T-cell (primary cell): ENCODE measurements around the gene DOHH. TPM values are rescaled to one million over a fixed set of nuclear protein-coding genes. Genes with fewer than 3 reads are reported as not detected.

Experiments
- ATAC-seq, 4 experiments: fragments of 200-7000 bp in 3 of 4; fragments of 150-1000 bp in 1 of 4; cut with Tn5 transposase; replicated peaks in 1 of 4; 1 replicate in 3 of 4; 2 replicates in 1 of 4; pipeline ENCODE4 v1.10.0; 2021; ENCODE audit warnings: moderate library complexity in 3 of 4, mild to moderate bottlenecking in 2 of 4, moderate number of reproducible peaks in 1 of 4
- CTCF ChIA-PET, 2 donors: fragments of 300-600 bp; sonication (Branson Sonifier 250); formaldehyde crosslinking; loops; one replicate each; lab custom pipeline; 2022; ENCODE audit warnings: antibody characterized with exemption in 2 of 2; lab: Charles Lee
- POLR2A ChIA-PET, 2 donors: fragments of 300-600 bp; sonication (Branson Sonifier 250); formaldehyde crosslinking; loops; one replicate each; lab custom pipeline; 2022; ENCODE audit warnings: antibody characterized with exemption in 2 of 2; lab: Charles Lee
- DNase-seq, 35 experiments: peaks; one replicate each; pipeline versions ENCODE4 v3.0.0 to v3.0.0-alpha.2; 2013 to 2023
- H3K27ac ChIP-seq: one replicate; pipeline ENCODE4 v1.5.1; 2013; ENCODE audit warnings: low read length
- H3K27me3 ChIP-seq, 2 experiments: replicated peaks in 1 of 2; 1 replicate in 1 of 2; 2 replicates in 1 of 2; pipeline versions ENCODE4 v1.6.1 to v1.7.0; 2013; ENCODE audit warnings: low read length in 1 of 2, mixed read lengths in 1 of 2; ENCODE audit not compliant: control insufficient read depth in 2 of 2, insufficient read depth in 2 of 2; ENCODE audit errors: extremely low read depth in 1 of 2
- H3K36me3 ChIP-seq, 2 donors: 1 replicate in 1 of 2; 2 replicates in 1 of 2; pipeline versions ENCODE4 v1.6.1 to v1.7.0; 2013; ENCODE audit warnings: low read length in 1 of 2; ENCODE audit not compliant: control insufficient read depth in 2 of 2, insufficient read depth in 1 of 2; ENCODE audit errors: extremely low read depth in 1 of 2
- H3K4me1 ChIP-seq, 2 experiments: 1 replicate in 1 of 2; 2 replicates in 1 of 2; pipeline versions ENCODE4 v1.6.1 to v1.7.0; 2013; ENCODE audit warnings: low read length in 2 of 2, mixed read lengths in 1 of 2; ENCODE audit not compliant: insufficient read depth in 2 of 2, control insufficient read depth in 1 of 2; ENCODE audit errors: extremely low read depth in 1 of 2
- H3K4me3 ChIP-seq, 2 donors: 1 replicate in 1 of 2; 2 replicates in 1 of 2; pipeline versions ENCODE4 v1.5.1 to v1.7.0; 2013; ENCODE audit warnings: mild to moderate bottlenecking in 2 of 2, low read length in 1 of 2, moderate library complexity in 1 of 2; ENCODE audit not compliant: control insufficient read depth in 1 of 2; ENCODE audit errors: extremely low read depth in 1 of 2
- H3K9me3 ChIP-seq: 2 replicates; pipeline ENCODE4 v1.7.0; 2013
- H3K27ac Mint-ChIP-seq, 2 donors: one replicate each; pipeline ENCODE4 v1.8.0; 2020 to 2021; ENCODE audit warnings: mild to moderate bottlenecking in 2 of 2, mixed read lengths in 2 of 2
- H3K27me3 Mint-ChIP-seq, 2 donors: one replicate each; pipeline ENCODE4 v1.8.0; 2021 to 2022; ENCODE audit warnings: mixed read lengths in 2 of 2
- H3K36me3 Mint-ChIP-seq: one replicate; pipeline ENCODE4 v1.8.0; 2021; ENCODE audit warnings: mixed read lengths
- H3K4me1 Mint-ChIP-seq, 3 donors: one replicate each; pipeline ENCODE4 v1.8.0; 2020 to 2022; ENCODE audit warnings: mixed read lengths in 3 of 3, mild to moderate bottlenecking in 1 of 3
- H3K4me3 Mint-ChIP-seq, 3 donors: one replicate each; pipeline ENCODE4 v1.8.0; 2020 to 2022; ENCODE audit warnings: mild to moderate bottlenecking in 3 of 3, mixed read lengths in 3 of 3, moderate library complexity in 3 of 3
- H3K9me3 Mint-ChIP-seq, 3 donors: one replicate each; pipeline ENCODE4 v1.8.0; 2020 to 2022; ENCODE audit warnings: mixed read lengths in 3 of 3
- WGBS: methylation state at CpG from one replicate; pipeline ENCODE4 v1.1.5; 2013; ENCODE audit warnings: missing lambda C conversion rate; ENCODE audit not compliant: insufficient coverage; 5-methylcytosine and 5-hydroxymethylcytosine counted together
- total RNA-seq, 35 experiments: library from RNA in 6 of 35; stranded (reverse) in 6 of 35; fragments of 120-200 nt in 1 of 35; gene quantifications; one replicate each; pipeline versions ENCODE4 v1.2.1 to v1.2.4 and lab custom pipeline; 2013 to 2026

DOHH gene
- total RNA-seq, 5 donors from 2014 or later (not counting 1 experiment from before 2014, with no cell fraction given) = 5.0 to 12.3 (median 11.1) TPM

- H3K4me1 ChIP-seq = no peaks in the 10 kb centered on the region
- CTCF ChIA-PET = no interaction called here
- H3K36me3 ChIP-seq = peaks cover 9 to 30% of the 10 kb centered on the region in 2 donors
- H3K27ac Mint-ChIP-seq = no peak within 1 kb of the TSS
- ATAC-seq (no peak), DNase-seq (no peak)
- H3K36me3 Mint-ChIP-seq = peaks cover 19% of the 10 kb centered on the region
- WGBS = 88% methylated on average over 15 of the region's 28 CpGs
- peaks cover 0 to 3% (median 0%) of the 10 kb centered on the region in 3 donors for H3K9me3 Mint-ChIP-seq
- H3K27me3 ChIP-seq = no peaks in the 10 kb centered on the region
- POLR2A ChIA-PET = no interaction called here
- H3K27ac ChIP-seq = no peak within 1 kb of the TSS
- no peak within 1 kb of the TSS for H3K4me3 ChIP-seq
- no peaks in the 10 kb centered on the region for H3K9me3 ChIP-seq
- no peaks in the 10 kb centered on the region for H3K4me1 Mint-ChIP-seq
- H3K4me3 Mint-ChIP-seq = no peak within 1 kb of the TSS
- H3K27me3 Mint-ChIP-seq = no peaks in the 10 kb centered on the region
These were observed 38.7 kb upstream of the DOHH start, which contains the start of gene TEKTIP1 for GRCh38 chr19:3538965-3539755. Gene TEKTIP1 (plus strand): TSS chr19:3539174. CDS start chr19:3539178, 4 bp downstream.

- Mint-ChIP-seq H3K36me3 (peaks cover 23% of the 10 kb centered on the region), H3K4me1 (no peaks in the 10 kb centered on the region), H3K27ac (no peak overlapping the region), H3K4me3 (no peak overlapping the region), H3K9me3 (peaks cover 0 to 3% (median 0%) of the 10 kb centered on the region in 3 donors), H3K27me3 (no peaks in the 10 kb centered on the region)
- H3K27me3 ChIP-seq = no peaks in the 10 kb centered on the region
- no peak overlapping the region for H3K27ac ChIP-seq
- ChIA-PET POLR2A (no interaction called here), CTCF (no interaction called here)
- WGBS = 94% methylated on average over 19 of the region's 25 CpGs
- DNase-seq = no peak
- peaks cover 12 to 33% of the 10 kb centered on the region in 2 donors for H3K36me3 ChIP-seq
- H3K4me3 ChIP-seq = no peak overlapping the region
- ATAC-seq = no peak
- no peaks in the 10 kb centered on the region for H3K4me1 ChIP-seq
- no peaks in the 10 kb centered on the region for H3K9me3 ChIP-seq
These were observed 37.9 kb upstream of the DOHH start for GRCh38 chr19:3538258-3538929.

DNA sequence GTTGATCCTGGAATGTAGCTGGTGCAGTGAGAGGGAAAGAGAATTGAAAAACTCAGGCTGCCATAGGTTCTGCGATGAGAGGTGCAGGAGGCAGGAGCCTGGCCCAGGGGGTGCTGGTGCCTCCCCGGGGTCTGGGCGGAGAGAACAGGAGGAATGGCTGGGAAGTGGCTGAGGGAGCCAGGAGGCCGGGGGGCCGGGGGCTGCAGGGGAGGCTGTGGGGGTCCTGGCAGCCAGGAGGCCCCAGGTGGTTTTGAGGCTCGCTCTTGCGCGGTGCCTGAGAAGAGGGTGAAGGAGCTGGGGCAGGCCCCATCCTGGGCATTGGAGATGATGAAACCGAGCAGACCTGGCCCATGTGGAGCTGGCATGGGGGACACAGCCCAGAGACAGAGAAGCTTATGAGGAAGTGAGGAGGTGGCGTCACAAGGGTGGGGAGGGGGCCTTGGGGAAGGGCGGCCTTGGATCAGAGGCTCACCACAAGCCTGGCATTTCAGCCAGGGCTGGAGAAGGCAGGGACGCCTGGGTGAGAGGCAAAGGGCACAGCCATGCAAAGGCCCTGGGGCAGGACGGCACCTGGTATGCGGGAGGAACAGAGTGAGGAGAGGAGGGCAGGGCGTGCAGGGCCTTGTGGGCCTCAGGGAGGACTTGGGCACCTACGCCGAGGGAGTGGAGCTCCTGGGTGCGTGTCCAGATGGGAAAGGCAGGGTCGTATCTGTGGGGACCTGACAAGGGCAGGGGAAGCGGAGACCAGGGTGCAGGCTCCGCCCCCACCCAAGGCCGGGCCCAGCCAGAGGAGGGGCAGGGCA is 37.2 kb upstream of the DOHH start:
- H3K4me3 ChIP-seq = no peak overlapping the region
- H3K27me3 ChIP-seq = no peaks in the 10 kb centered on the region
- peaks cover 15 to 40% of the 10 kb centered on the region in 2 donors for H3K36me3 ChIP-seq
- peaks cover 23% of the 10 kb centered on the region for H3K36me3 Mint-ChIP-seq
- peaks cover 0 to 3% (median 0%) of the 10 kb centered on the region in 3 donors for H3K9me3 Mint-ChIP-seq
- no peak overlapping the region for H3K4me3 Mint-ChIP-seq
- WGBS = 92% methylated on average over 19 of the region's 22 CpGs
- no peaks in the 10 kb centered on the region for H3K9me3 ChIP-seq
- H3K27me3 Mint-ChIP-seq = no peaks in the 10 kb centered on the region
- ChIA-PET POLR2A (no interaction called here), CTCF (no interaction called here)
- DNase-seq (no peak), ATAC-seq (peak in 3 of 4 experiments; percentile 13 to 24 (median 18))
- no peak overlapping the region for H3K27ac Mint-ChIP-seq
- no peak overlapping the region for H3K27ac ChIP-seq
- no peaks in the 10 kb centered on the region for H3K4me1 ChIP-seq
- no peaks in the 10 kb centered on the region for H3K4me1 Mint-ChIP-seq

GRCh38 chr19:3537101-3537437 is 36.6 kb upstream of the DOHH start:
- peaks cover 0 to 3% (median 0%) of the 10 kb centered on the region in 3 donors for H3K9me3 Mint-ChIP-seq
- peaks cover 23% of the 10 kb centered on the region for H3K36me3 Mint-ChIP-seq
- no peaks in the 10 kb centered on the region for H3K27me3 Mint-ChIP-seq
- POLR2A ChIA-PET = no interaction called here
- 89% methylated on average over 12 of the region's 13 CpGs for WGBS
- ATAC-seq (peak in 1 of 4 experiments; percentile 9), DNase-seq (no peak)
- Histone ChIP-seq H3K9me3 (no peaks in the 10 kb centered on the region), H3K4me3 (no peak overlapping the region), H3K27me3 (no peaks in the 10 kb centered on the region), H3K4me1 (no peaks in the 10 kb centered on the region), H3K27ac (no peak overlapping the region), H3K36me3 (peaks cover 15 to 46% of the 10 kb centered on the region in 2 donors)
- H3K4me3 Mint-ChIP-seq = no peak overlapping the region
- H3K4me1 Mint-ChIP-seq = no peaks in the 10 kb centered on the region
- H3K27ac Mint-ChIP-seq = no peak overlapping the region
- CTCF ChIA-PET = no interaction called here

DNA sequence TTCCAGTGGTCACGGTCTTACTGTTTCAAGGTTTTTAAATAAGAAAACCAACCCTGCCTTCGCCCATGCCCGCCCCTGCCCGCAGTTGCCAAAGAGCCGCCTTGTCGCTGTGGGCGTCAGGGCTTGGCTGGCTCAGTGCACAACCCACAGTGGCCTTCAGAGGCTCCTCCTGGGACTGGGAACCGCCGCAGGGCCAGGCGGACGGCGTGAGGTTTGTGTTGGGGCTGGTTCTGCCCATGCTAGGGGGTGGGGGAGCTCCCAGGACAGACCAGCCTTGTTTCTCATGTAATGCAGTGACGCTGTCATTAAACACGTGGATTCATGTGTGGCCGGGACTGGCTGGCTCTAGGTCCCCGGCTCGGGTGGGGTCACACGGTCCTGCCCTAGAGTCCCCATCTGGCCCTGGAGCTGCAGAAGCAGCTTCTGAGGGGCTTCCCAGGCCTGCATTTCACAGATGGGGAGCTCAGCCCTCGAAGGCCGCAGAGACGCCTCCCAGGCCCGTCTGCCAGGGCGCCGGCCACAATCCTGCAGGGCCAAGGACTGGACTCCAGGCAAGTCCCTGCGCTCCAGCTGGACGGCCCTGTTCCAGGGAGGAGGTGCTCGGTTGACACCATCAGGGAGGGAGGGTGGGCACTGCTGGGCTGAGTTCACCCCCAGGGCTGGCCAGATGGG is 36.1 kb upstream of the DOHH start:
- Mint-ChIP-seq H3K4me1 (no peaks in the 10 kb centered on the region), H3K27me3 (no peaks in the 10 kb centered on the region), H3K36me3 (peaks cover 23% of the 10 kb centered on the region), H3K9me3 (peaks cover 0 to 3% (median 0%) of the 10 kb centered on the region in 3 donors), H3K27ac (no peak overlapping the region), H3K4me3 (no peak overlapping the region)
- ChIA-PET POLR2A (no interaction called here), CTCF (no interaction called here)
- H3K9me3 ChIP-seq = no peaks in the 10 kb centered on the region
- peaks cover 15 to 51% of the 10 kb centered on the region in 2 donors for H3K36me3 ChIP-seq
- DNase-seq (no peak), ATAC-seq (no peak)
- no peaks in the 10 kb centered on the region for H3K4me1 ChIP-seq
- no peak overlapping the region for H3K4me3 ChIP-seq
- 93% methylated on average over 27 of the region's 27 CpGs for WGBS
- no peaks in the 10 kb centered on the region for H3K27me3 ChIP-seq
- H3K27ac ChIP-seq = no peak overlapping the region

DNA sequence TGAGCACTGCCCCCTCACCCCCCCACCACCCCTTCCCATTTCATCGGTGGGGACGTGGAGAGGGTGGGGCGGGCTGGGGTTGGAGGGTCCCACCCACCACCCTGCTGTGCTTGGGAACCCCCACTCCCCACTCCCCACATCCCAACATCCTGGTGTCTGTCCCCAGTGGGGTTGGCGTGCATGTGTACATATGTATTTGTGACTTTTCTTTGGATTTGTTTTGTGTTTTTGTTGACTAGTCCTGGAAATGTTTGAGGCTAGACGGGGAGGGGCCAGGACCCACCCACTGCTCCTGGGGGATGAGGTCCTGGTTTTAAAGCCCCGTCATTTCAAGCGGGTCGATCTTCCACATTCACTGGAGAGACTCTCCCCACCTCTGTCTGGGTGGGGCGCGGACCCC is 35.5 kb upstream of the DOHH start:
- no peak for ATAC-seq
- Mint-ChIP-seq H3K36me3 (peaks cover 23% of the 10 kb centered on the region), H3K9me3 (peaks cover 0 to 3% (median 0%) of the 10 kb centered on the region in 3 donors), H3K4me1 (no peaks in the 10 kb centered on the region), H3K4me3 (no peak overlapping the region), H3K27ac (no peak overlapping the region), H3K27me3 (no peaks in the 10 kb centered on the region)
- ChIA-PET POLR2A (no interaction called here), CTCF (no interaction called here)
- Histone ChIP-seq H3K36me3 (peaks cover 17 to 57% of the 10 kb centered on the region in 2 donors), H3K4me1 (no peaks in the 10 kb centered on the region), H3K9me3 (no peaks in the 10 kb centered on the region), H3K4me3 (no peak overlapping the region), H3K27me3 (no peaks in the 10 kb centered on the region), H3K27ac (no peak overlapping the region)
- WGBS = 100% methylated on average over 2 of the region's 10 CpGs
- no peak for DNase-seq
